IPS-18c (cell line): ENCODE data around the gene HIP1R.
"Not testable (repeated sequence)": the region's sequence is repeated elsewhere in the genome, so short reads cannot be mapped to it uniquely, and the experiment has no call there.

Experiments
- H3K4me3 ChIP-seq: 2 replicates; pipeline ENCODE4 v1.7.0; 2013; ENCODE audit warnings: low read depth, mild to moderate bottlenecking, low read length, moderate library complexity; ENCODE audit not compliant: insufficient read depth
- H3K9me3 ChIP-seq: one replicate; pipeline ENCODE4 v1.6.1; 2013; ENCODE audit warnings: mild to moderate bottlenecking, low read length, moderate library complexity; ENCODE audit not compliant: control insufficient read depth, insufficient read depth

HIP1R gene

DNA sequence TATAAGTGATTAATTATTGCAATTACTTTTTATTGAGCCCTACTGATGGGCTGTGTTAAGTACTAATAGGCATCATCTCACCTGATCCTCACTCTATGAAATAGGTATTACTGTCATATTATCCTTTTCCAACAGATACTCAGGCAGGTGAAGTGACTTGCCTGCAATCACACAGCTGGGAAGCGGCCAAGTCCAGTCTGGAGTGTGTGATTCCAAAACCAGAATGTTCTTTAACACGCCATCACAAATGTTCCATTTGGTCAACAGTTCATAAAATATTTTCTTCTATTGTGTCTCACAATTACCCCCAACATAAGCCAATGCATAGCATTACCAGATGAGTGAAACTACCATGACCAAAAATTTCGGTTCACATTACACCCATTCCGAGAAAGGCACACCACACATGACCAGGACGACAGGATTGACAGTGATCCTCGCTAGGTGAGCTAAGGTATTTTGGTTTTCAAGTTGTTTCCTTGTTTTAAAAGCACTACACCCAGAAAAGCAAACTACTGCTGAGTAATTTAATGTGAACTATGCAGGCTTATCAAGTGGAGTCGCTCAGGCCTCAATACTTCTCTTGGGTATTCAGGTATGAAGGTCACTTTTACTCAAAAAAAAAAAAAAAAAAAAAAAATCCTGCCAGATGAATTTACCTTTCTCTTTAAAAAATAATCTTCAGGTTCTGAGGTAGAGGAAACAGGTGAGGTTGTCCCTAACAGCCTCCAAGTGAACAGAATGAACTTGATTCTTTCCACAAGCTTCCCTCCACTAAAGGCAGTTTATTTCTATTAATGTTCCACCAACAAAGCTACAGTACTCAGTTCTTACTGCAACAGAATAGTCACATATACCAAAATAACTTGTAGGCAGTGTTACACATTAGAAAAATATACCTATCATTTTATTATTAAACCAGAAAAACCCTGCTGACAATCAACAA lies 58.2 kb downstream of the HIP1R start:
- peaks cover 3% of the 10 kb centered on the region for H3K9me3 ChIP-seq
- H3K4me3 ChIP-seq: no peak overlapping the region

DNA sequence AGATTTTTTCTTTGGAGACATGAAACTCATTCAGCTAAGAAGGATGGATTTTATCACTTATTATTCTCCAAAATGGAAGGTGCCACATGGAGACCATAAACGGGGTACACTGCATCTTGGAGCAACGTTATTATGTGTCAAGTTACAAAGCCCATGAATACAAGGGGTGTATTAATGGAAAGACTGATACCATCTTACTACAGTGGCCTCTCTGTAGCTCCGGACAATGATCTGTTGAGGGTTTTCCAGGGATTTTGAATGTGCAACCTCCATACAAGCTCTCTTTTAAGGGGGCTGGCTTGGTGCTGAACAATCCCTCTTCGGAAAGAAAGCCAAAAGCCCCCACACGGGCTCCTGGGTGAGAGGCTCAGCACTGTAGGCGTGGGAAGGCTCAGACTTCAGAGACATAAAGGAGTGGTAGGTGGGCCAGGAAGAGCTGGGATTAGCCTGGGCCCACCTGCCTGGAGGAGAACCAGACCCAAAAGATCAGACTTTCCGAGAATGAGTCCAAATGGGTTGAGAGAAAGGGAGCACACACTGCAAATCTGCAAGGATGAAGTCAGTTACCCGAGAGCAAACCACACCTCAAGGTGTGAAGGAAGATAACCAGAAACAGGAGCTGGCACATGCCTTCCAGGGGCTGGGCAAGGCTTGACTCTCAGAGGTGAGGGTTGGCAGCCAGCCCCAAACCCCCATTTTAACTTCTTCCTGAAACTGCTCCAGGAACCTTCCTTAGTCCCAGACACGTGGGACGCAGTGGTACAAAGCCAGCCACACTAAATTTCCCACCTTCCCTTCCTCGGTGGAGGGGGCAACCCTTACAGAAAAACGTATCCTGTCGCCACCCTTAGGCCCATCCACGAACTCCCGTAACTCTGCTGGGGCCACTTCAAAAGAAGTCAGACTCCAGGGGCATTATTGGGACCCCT lies 59.2 kb downstream of the HIP1R start:
- Histone ChIP-seq H3K4me3 (peak overlapping the region; percentile 94), H3K9me3 (peaks cover 3% of the 10 kb centered on the region)

DNA sequence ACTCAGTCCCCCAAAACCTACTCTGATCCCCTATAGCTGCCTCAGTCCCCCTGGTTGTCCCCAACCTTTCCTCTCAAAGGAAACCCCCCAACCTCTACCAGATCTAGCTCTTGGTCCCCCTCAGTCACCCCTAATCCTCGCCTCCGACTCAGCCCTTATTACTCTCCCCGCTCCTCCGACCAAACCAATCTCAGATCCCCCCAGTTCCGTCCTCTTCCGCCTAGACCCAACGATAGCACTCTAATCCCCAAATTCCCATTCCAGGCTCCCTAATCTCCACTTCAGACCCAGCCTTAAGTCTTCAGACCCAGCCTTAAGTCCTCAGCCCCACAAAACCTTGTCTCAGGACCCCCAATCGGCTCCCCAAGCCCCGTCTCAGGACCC lies 60.1 kb downstream of the HIP1R start:
- H3K4me3 ChIP-seq: peak overlapping the region; percentile 94
- H3K9me3 ChIP-seq: peaks cover 3% of the 10 kb centered on the region

DNA sequence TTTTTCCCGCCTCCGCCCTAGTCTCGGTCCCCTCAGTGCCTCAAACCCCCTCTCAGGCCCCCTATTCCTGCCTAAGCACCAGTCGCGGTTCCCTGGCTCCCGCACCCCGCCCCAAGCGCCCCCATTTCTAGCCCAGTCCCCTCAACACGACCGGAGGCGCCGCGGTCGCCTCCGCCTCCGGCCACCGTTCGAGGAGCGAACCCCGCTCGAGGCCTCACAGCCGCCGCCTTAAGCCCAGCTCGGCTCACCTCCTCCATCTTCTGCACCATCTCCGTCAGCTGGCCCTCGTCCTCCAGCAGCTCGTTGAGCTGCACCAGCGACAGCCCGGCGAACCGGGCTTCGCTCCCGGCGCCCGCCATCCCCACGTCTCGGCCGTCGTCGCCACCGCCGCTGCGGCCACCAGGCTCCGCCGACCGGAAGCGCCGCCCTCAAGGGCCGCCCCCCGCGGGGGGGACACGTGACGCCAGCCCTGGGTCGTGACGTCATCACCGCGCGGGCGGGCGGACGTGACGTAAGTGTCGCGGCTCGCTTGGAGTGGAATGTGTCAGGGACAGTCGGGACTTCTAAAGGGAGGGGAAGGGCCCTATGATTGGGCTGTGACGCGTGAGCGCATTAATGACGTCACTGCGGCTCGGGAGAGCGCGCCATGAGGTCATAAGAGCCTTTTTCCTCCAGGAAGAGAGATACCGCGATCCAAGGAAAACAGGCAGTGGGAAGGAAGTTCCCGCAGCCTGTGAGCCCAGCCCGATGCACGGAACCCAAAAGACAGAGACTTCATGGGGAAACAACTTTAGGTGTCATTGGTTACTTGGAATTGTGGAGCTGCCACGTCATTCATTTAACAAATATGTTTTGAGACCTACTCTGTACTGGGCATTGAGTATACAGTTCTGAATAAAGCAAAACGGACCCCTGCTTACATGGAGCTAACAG lies 60.7 kb downstream of the HIP1R start, which contains the start of gene VPS37B:
Gene VPS37B, minus strand, starts transcription at position 421 of the 933 bp plus-strand sequence. Its CDS starts 62 bp downstream, at position 359.
- peak within 1 kb of the TSS; percentile 94 for H3K4me3 ChIP-seq
- H3K9me3 ChIP-seq: peaks cover 3% of the 10 kb centered on the region

DNA sequence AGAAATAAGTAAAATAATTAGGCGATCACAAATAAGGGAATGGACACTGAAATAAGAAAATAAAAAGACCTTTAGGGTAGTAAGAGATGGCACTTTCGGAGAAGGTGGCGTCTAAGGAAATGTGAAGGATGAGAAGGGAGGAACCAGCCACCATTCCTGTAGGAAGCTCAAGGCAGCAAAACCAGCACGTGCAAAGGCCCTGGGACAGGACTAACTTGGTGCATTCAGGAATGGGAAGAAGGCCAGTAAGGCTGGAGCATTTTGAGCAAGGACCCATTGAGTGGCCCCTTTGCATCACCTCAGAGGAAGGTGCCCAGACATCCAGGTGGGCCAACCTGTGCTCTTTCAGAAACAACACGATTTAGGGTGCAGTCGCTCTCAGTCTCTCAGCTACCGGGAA lies 61.4 kb downstream of the HIP1R start:
- H3K9me3 ChIP-seq: peaks cover 3% of the 10 kb centered on the region
- no peak overlapping the region for H3K4me3 ChIP-seq

DNA sequence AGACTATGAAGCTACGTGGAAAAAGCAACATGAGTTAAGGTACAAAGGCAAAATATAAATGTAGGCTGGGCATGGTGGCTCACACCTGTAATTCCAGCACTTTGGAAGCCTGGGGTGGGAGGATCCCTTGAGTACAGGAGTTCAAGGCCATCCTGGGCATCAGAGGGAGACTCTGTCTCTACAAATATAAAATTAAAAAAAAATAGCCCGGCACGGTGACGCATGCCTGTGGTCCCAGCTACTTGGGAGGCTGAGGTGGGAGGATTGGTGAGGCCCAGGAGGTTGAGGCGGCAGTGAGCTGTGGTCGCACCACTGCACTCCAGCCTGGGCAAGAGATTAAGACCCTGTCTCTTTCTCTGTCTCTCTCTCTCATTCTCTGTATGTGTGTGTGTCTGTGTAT lies 64.6 kb downstream of the HIP1R start:
- peaks cover 3% of the 10 kb centered on the region for H3K9me3 ChIP-seq

DNA sequence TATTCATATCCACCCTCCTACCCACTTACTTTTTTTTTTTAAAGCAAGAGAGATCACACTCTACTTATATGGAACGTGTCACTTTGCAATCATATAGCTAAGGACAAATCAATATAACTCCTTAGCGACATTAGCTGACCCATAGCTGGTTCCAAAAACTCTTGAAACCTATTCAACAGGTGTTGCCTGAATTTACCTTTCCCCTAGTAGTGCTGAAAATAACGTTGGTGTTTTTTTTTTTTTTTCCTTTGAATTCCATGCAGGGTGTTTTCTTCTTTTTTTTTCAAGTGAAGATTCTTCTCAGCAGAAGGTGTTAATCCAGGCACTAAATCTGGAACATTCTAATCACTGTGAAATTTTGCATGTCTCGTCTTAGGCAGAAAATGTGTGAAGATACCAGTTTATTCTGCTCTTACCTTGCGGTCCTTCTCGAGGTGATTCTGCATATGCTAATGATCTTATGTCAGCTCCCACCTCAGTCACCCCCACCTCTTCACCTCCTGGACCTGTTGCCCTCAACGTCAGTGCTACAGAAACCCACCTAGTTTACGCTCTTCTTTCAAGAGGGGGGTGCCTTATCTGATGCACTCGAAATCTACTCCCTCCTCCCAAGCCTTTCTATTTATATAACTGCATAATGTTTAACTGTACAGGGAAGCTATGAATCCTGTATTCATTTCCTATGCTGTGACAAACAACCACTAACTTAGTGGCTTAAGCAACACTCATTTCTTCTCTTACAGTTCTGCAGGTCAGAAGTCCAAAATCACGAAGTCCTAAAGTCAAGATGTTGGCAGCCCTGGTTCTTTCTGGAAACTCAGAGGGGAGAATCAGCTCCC lies 67.8 kb downstream of the HIP1R start:
- Histone ChIP-seq H3K9me3 (no peaks in the 10 kb centered on the region), H3K4me3 (no peak overlapping the region)

More for the DNA sequence above, 64.6 kb downstream of the HIP1R start:
- no peak overlapping the region for H3K4me3 ChIP-seq

DNA sequence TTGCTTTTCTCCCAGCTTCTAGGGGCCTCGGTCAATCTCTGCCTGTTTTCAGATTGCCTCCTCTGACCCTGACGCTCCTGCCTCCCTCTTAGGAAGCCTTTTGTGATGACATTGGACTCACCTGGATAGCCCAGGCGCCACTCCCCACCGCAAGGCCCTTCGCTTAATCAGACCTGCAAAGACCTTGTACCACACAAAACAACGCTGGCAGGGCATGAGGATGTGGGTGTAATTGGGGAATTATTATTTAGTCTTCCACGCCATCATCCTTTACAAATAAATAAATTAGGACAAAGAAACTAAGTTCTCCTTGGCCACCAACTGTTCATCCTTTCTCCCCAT lies 68.4 kb downstream of the HIP1R start:
- H3K9me3 ChIP-seq: no peaks in the 10 kb centered on the region
- H3K4me3 ChIP-seq: no peak overlapping the region

DNA sequence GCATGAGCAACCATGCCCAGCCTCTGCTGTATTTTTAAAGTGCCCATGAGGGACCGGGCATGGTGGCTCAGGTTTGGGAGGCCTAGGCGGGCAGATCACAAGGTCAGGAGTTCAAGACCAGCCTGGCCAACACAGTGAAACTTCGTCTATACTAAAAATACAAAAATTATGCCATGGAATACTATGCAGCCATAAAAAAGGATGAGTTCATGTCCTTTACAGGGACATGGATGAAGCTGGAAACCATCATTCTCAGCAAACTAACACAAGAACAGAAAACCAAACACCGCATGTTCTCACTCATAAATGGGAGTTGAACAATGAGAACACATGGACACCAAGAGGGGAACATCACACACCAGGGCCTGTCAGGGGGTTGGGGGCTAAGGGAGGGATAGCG lies 70.0 kb downstream of the HIP1R start:
- H3K9me3 ChIP-seq, H3K4me3 ChIP-seq: not testable (repeated sequence)

DNA sequence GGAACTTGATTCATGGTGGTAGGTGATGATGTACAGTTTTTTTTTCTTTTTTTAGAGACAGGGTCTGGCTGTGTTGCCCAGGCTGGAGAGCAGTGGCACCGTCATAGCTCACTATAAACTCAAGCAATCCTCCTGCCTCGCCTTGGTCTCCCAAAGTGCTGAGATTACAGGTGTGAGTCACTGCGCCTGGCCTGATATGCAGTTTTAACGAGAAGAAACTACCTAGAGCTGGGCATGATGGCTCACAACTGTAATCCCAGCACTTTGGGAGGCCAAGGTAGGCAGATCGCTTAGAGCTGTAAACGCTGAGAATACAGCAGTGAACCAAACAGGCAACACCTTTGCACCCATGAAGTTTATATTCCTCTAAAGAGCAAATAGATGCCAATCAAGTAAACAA lies 73.7 kb downstream of the HIP1R start:
- Histone ChIP-seq H3K4me3 (no peak overlapping the region), H3K9me3 (no peaks in the 10 kb centered on the region)

DNA sequence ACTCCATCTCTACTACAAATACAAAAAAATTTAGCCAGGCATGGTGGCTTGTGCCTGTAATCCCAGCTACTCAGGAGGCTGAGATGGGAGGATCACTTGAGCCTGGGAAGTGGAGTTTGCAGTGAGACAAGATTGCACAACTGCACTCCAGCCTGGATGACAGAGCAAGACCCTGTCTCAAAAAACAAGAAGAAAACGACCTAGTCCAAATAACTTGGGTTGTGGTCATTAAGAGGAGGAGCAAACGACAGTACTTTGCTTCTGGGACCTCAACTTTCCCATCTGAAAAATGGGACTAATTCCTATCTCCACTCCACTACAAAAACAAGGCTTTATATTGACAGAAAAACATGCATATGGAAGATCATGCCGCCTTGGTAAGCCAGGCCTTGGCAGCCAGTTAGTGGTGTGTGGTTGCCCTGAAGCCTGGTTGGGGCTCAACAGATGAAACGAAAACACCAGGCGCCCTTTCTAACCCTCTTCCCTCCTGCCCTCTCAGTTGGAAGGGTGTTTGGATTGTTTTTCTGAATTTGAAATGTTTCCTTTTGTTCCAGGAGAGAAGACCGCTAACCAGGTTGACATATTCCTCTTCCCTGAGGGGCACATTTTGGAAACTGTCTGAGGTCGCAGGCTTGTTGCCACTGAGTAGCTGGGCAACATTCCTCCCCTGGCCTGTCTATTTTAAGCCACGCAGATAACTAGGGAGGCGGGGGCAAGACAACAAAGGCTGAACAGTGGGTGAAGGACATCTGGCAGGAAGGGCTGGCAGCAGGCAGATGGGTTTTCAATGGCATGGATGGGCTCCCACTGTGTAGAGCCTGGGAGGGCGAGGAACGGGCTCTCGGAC lies 74.4 kb downstream of the HIP1R start:
- Histone ChIP-seq H3K4me3 (no peak overlapping the region), H3K9me3 (no peaks in the 10 kb centered on the region)
